ENCODE measurements around the gene CTNNBL1. TPM values are rescaled to one million over a fixed set of nuclear protein-coding genes. Genes with fewer than 3 reads are reported as not detected.
"Not testable (repeated sequence)": the region's sequence is repeated elsewhere in the genome, so short reads cannot be mapped to it uniquely, and the experiment has no call there.

Gene CTNNBL1
- total and polyA plus RNA-seq, 2 donors (not counting 3 experiments of a cell fraction or from before 2014, with no cell fraction given), result 20.8 to 60.2 TPM

- DNase-seq (ENCODE audit: low read depth, low spot score) (no peak), FAIRE-seq (no peak)
- ChIA-PET CTCF (no interaction called here), POLR2A (no interaction called here)
- H3K9me3 ChIP-seq (replicated peaks; ENCODE audit: control insufficient read depth, insufficient read depth, low read length), result no peaks in the 10 kb centered on the region
- TF ChIP-seq CTCF (IDR thresholded peaks at IDR 0.05; ENCODE audit: extremely low read depth in 1 of 2, insufficient read depth in 1 of 2, low read depth in 1 of 2, low read length in 2 of 2), result no peak
- no peak for TF ChIP-seq EZH2 (IDR thresholded peaks at IDR 0.05; ENCODE audit: borderline replicate concordance, low read depth, low read length, severe bottlenecking)
- TF ChIP-seq MAX (IDR thresholded peaks at IDR 0.05; ENCODE audit: insufficient read depth, insufficient read length), result no peak
- no peak for TF ChIP-seq JUN (IDR thresholded peaks at IDR 0.05; ENCODE audit: borderline replicate concordance, insufficient read depth, insufficient read length, low read depth)
- no peak for TF ChIP-seq GATA2 (IDR thresholded peaks at IDR 0.05; ENCODE audit: insufficient read depth, insufficient read length, low read depth, low read length)
- no peak for TF ChIP-seq POLR2A (IDR thresholded peaks at IDR 0.05; ENCODE audit: low read depth, low read length)
- no peak for TF ChIP-seq POLR2AphosphoS5 (IDR thresholded peaks at IDR 0.05; ENCODE audit: insufficient read depth, low read depth, low read length)
- no peak for TF ChIP-seq MYC (IDR thresholded peaks at IDR 0.05; ENCODE audit: low read depth, low read length)
- TF ChIP-seq FOS (IDR thresholded peaks at IDR 0.05; ENCODE audit: borderline replicate concordance, insufficient read depth, low read length), result no peak
- H3K4me2 ChIP-seq (ENCODE audit: insufficient read depth, low read length), result no peak overlapping the region
- H3K9me1 ChIP-seq (replicated peaks; ENCODE audit: control insufficient read depth, extremely low read depth, insufficient read depth, low read length), result no peaks in the 10 kb centered on the region
- no peaks in the 10 kb centered on the region for H4K20me1 ChIP-seq (replicated peaks; ENCODE audit: control insufficient read depth, extremely low read depth, insufficient read depth, low read length)
- H3K36me3 ChIP-seq (ENCODE audit: control insufficient read depth in 2 of 2, extremely low read depth in 1 of 2, insufficient read depth in 2 of 2, low read length in 2 of 2), result no peaks in the 10 kb centered on the region
- no peak overlapping the region for H3K27ac ChIP-seq (ENCODE audit: insufficient read depth, low read depth, low read length)
- intact Hi-C loops (cut with micrococcal nuclease) (no loop called here), dilution Hi-C loops (cut with MboI; ENCODE audit: extremely low pct_ligation_motif_present, low sequenced_read_pairs) (no loop called here)
- no TSS peak for BruUV-seq (replicated peaks)
- H3K79me2 ChIP-seq (ENCODE audit: control insufficient read depth, insufficient read depth, low read length), result no peaks in the 10 kb centered on the region
- no peak overlapping the region for H3K9ac ChIP-seq (replicated peaks; ENCODE audit: extremely low read depth, insufficient read depth, low read length)
- H3K4me3 ChIP-seq (replicated peaks in 1 of 3; ENCODE audit: insufficient read depth in 1 of 3, low read depth in 1 of 3, low read length in 3 of 3), result no peak overlapping the region
- peaks cover 2 to 9% of the 10 kb centered on the region in 2 experiments for H3K27me3 ChIP-seq (ENCODE audit: control insufficient read depth in 2 of 2, insufficient read depth in 2 of 2, low read length in 2 of 2)
- H2AFZ ChIP-seq (ENCODE audit: low read depth, low read length), result no peak overlapping the region
- no peaks in the 10 kb centered on the region for H3K4me1 ChIP-seq (ENCODE audit: control insufficient read depth, extremely low read depth, insufficient read depth, low read length)
These were observed 12.3 kb upstream of the CTNNBL1 start for GRCh38 chr20:37681384-37682112.

- CTCF ChIA-PET; intact Hi-C loops (cut with micrococcal nuclease); BruUV-seq (replicated peaks); H3K9ac ChIP-seq (replicated peaks; ENCODE audit: extremely low read depth, insufficient read depth, low read length); DNase-seq (ENCODE audit: low read depth, low spot score); H2AFZ ChIP-seq (ENCODE audit: low read depth, low read length); H3K27ac ChIP-seq (ENCODE audit: insufficient read depth, low read depth, low read length); FAIRE-seq; H3K4me2 ChIP-seq (ENCODE audit: insufficient read depth, low read length); dilution Hi-C loops (cut with MboI; ENCODE audit: extremely low pct_ligation_motif_present, low sequenced_read_pairs); H3K36me3 ChIP-seq (ENCODE audit: control insufficient read depth in 2 of 2, extremely low read depth in 1 of 2, insufficient read depth in 2 of 2, low read length in 2 of 2); H3K4me1 ChIP-seq (ENCODE audit: control insufficient read depth, extremely low read depth, insufficient read depth, low read length); H3K9me1 ChIP-seq (replicated peaks; ENCODE audit: control insufficient read depth, extremely low read depth, insufficient read depth, low read length); H3K4me3 ChIP-seq (replicated peaks in 1 of 3; ENCODE audit: insufficient read depth in 1 of 3, low read depth in 1 of 3, low read length in 3 of 3); H3K9me3 ChIP-seq (replicated peaks; ENCODE audit: control insufficient read depth, insufficient read depth, low read length); POLR2A ChIA-PET; H4K20me1 ChIP-seq (replicated peaks; ENCODE audit: control insufficient read depth, extremely low read depth, insufficient read depth, low read length); H3K79me2 ChIP-seq (ENCODE audit: control insufficient read depth, insufficient read depth, low read length): not testable (repeated sequence)
- peaks cover 2 to 17% of the 10 kb centered on the region in 2 experiments for H3K27me3 ChIP-seq (ENCODE audit: control insufficient read depth in 2 of 2, insufficient read depth in 2 of 2, low read length in 2 of 2)
These were observed 10.7 kb upstream of the CTNNBL1 start for GRCh38 chr20:37683146-37683545.
